ENCODE measurements around the gene INCENP.

INCENP gene

GRCh38 chr11:62142921-62143320, 19.1 kb downstream of the INCENP start:
- DNase-seq: no peak

GRCh38 chr11:62143727-62144126, 19.9 kb downstream of the INCENP start:
- DNase-seq: no peak

GRCh38 chr11:62144641-62145255, 20.9 kb downstream of the INCENP start:
- DNase-seq: no peak

GRCh38 chr11:62145261-62145871, 21.6 kb downstream of the INCENP start:
- DNase-seq: no peak

- no peak for DNase-seq
Observed at GRCh38 chr11:62146476-62147200, 22.8 kb downstream of the INCENP start.

- DNase-seq: no peak
Observed at GRCh38 chr11:62147545-62147944, 23.7 kb downstream of the INCENP start.

- DNase-seq: no peak
Observed at GRCh38 chr11:62148271-62148980, 24.6 kb downstream of the INCENP start.

GRCh38 chr11:62149986-62150886, 26.4 kb downstream of the INCENP start:
- no peak for DNase-seq

GRCh38 chr11:62150887-62151736, 27.3 kb downstream of the INCENP start:
- no peak for DNase-seq

GRCh38 chr11:62151737-62152102, 27.9 kb downstream of the INCENP start:
- no peak for DNase-seq

- DNase-seq: no peak
Observed at GRCh38 chr11:62152245-62153086, 28.7 kb downstream of the INCENP start.

- no peak for DNase-seq
Observed at GRCh38 chr11:62153087-62153395, 29.2 kb downstream of the INCENP start.

GRCh38 chr11:62153617-62154016, 29.8 kb downstream of the INCENP start:
- no peak for DNase-seq

- no peak for DNase-seq
Observed at GRCh38 chr11:62157603-62158002, 33.8 kb downstream of the INCENP start.

- no peak for DNase-seq
Observed at GRCh38 chr11:62166371-62166770, 42.6 kb downstream of the INCENP start.

GRCh38 chr11:62169448-62169847, 45.6 kb downstream of the INCENP start:
- DNase-seq: no peak

GRCh38 chr11:62169935-62170334, 46.1 kb downstream of the INCENP start:
- DNase-seq: no peak

- no peak for DNase-seq
Observed at GRCh38 chr11:62171261-62171723, 47.5 kb downstream of the INCENP start.

- no peak for DNase-seq
Observed at GRCh38 chr11:62172294-62172693, 48.5 kb downstream of the INCENP start.

- no peak for DNase-seq
Observed at GRCh38 chr11:62176766-62177165, 53.0 kb downstream of the INCENP start.

GRCh38 chr11:62179995-62180394, 56.2 kb downstream of the INCENP start:
- no peak for DNase-seq
